ENCODE measurements around the gene UBXN4.
"Not testable (repeated sequence)": the region's sequence is repeated elsewhere in the genome, so short reads cannot be mapped to it uniquely, and the experiment has no call there.

UBXN4 gene

GRCh38 chr2:135741395-135742324 lies at the start of gene UBXN4:
Gene UBXN4, plus strand, starts transcription at chr2:135741855. Its CDS starts 75 bp downstream, at chr2:135741930.
- DNase-seq (ENCODE audit: low read depth): peak; percentile 97

GRCh38 chr2:135694711-135695110 lies 46.9 kb upstream of the UBXN4 start:
- DNase-seq (ENCODE audit: low read depth): no peak

- DNase-seq (ENCODE audit: low read depth): no peak
These were observed 42.8 kb upstream of the UBXN4 start for GRCh38 chr2:135698838-135699237.

- DNase-seq (ENCODE audit: low read depth): peak; percentile 11
These were observed 40.2 kb upstream of the UBXN4 start for GRCh38 chr2:135701442-135701841.

GRCh38 chr2:135703300-135703699 lies 38.4 kb upstream of the UBXN4 start:
- DNase-seq (ENCODE audit: low read depth): no peak

GRCh38 chr2:135704075-135704474 lies 37.6 kb upstream of the UBXN4 start:
- DNase-seq (ENCODE audit: low read depth): not testable (repeated sequence)

GRCh38 chr2:135708159-135708558 lies 33.5 kb upstream of the UBXN4 start:
- DNase-seq (ENCODE audit: low read depth): no peak

- peak; percentile 26 for DNase-seq (ENCODE audit: low read depth)
These were observed 31.7 kb upstream of the UBXN4 start for GRCh38 chr2:135709992-135710391.

GRCh38 chr2:135715086-135715485 lies 26.6 kb upstream of the UBXN4 start:
- DNase-seq (ENCODE audit: low read depth): not testable (repeated sequence)

GRCh38 chr2:135728064-135728743 lies 13.5 kb upstream of the UBXN4 start:
- DNase-seq (ENCODE audit: low read depth): no peak

GRCh38 chr2:135732561-135732960 lies 9.1 kb upstream of the UBXN4 start:
- DNase-seq (ENCODE audit: low read depth): no peak

- DNase-seq (ENCODE audit: low read depth): no peak
These were observed 8.6 kb upstream of the UBXN4 start for GRCh38 chr2:135733045-135733444.

- no peak for DNase-seq (ENCODE audit: low read depth)
These were observed 5.1 kb upstream of the UBXN4 start for GRCh38 chr2:135736546-135736945.

GRCh38 chr2:135740206-135740605 lies 1.4 kb upstream of the UBXN4 start:
- no peak for DNase-seq (ENCODE audit: low read depth)

- DNase-seq (ENCODE audit: low read depth): no peak
These were observed 636 bp upstream of the UBXN4 start for GRCh38 chr2:135741043-135741394.

GRCh38 chr2:135742325-135742757 lies 686 bp downstream of the UBXN4 start:
- DNase-seq (ENCODE audit: low read depth): no peak

- no peak for DNase-seq (ENCODE audit: low read depth)
These were observed 2.2 kb downstream of the UBXN4 start for GRCh38 chr2:135743860-135744259.

GRCh38 chr2:135744760-135745314 lies 3.2 kb downstream of the UBXN4 start:
- DNase-seq (ENCODE audit: low read depth): no peak

- no peak for DNase-seq (ENCODE audit: low read depth)
These were observed 3.9 kb downstream of the UBXN4 start for GRCh38 chr2:135745545-135745944.

GRCh38 chr2:135755573-135755972 lies 13.9 kb downstream of the UBXN4 start:
- no peak for DNase-seq (ENCODE audit: low read depth)

GRCh38 chr2:135756692-135757091 lies 15.0 kb downstream of the UBXN4 start:
- no peak for DNase-seq (ENCODE audit: low read depth)

- no peak for DNase-seq (ENCODE audit: low read depth)
These were observed 20.4 kb downstream of the UBXN4 start for GRCh38 chr2:135762022-135762421.

GRCh38 chr2:135762530-135762929 lies 20.9 kb downstream of the UBXN4 start:
- no peak for DNase-seq (ENCODE audit: low read depth)
